Stimulated activated CD4-positive, alpha-beta T cell treated with anti-CD3 and anti-CD28 coated beads, Interleukin-12 subunit alpha, Interleukin-12 subunit beta, amount 100 ng/mL, for 24 hours (primary cell): ENCODE data around the gene HCN4.

Experiments used
- DNase-seq, 2 experiments: peaks; one replicate each; pipeline ENCODE4 v3.0.0-alpha.2; 2020; ENCODE audit warnings: low read depth in 2 of 2

The HCN4 gene

DNA sequence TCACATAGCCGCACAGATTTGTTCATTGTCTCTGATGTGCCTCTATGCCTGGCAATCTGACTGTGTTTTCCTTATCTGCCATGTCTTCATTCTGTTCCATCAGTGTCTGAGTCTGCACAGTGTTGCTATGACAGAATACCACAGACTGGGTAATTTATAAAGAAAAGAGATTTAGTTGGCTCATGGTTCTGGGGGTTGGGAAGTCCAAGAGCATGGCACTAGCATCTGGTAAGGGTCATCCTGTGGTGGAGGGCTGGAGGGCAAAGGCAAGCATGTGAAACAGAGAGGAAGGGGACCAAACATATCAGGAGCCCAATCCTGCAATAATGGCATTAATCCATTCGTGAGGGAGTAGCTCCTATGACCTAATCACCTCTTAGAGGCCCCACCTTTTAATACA lies 11.9 kb upstream of the HCN4 start:
- no peak for DNase-seq

DNA sequence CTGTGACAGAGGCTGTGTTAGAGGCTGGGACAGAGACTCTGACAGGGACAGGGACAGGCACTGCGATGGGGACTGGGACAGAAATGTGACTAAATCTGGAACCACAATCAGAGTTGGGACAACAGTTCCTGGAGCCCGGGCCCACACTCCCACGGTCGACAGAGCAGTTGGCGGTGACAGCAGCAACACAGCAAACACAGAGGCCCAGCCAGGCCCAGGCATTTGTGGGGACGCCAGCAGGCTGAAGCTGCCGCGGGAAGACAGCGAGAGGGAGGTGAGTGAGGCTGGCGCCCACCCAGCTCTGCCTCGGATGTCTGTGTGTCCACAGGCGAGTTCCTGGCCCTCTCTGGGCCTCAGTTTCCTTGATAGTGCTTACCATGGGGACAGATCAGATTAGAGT lies 9.3 kb upstream of the HCN4 start:
- no peak for DNase-seq

DNA sequence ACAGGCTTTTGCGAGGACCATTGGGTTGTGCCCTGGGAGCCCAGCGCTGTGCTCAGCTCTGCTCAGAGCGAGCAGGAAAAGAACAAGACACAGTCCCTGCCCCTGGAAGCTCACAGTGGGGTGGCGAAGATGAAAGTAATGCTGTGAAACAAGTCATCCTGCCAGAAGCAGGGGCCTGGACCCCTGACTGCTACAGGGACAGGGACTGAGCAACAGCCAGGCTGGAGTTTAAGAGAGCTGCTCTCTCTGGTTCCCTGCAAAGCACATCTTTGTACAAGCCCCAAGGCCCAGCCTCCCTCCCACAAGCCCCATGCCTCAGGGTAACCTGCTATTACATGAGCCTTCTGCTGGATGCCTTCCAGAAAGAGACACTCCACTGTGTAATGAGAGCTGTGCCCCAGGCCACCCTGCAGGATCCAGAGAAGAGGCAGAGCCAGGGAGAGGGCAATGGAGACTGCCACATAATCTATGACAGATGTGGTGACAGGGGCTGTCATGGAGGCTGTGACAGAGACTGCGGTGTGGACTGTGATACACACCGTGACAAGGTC lies 7.1 kb upstream of the HCN4 start:
- DNase-seq: no peak

DNA sequence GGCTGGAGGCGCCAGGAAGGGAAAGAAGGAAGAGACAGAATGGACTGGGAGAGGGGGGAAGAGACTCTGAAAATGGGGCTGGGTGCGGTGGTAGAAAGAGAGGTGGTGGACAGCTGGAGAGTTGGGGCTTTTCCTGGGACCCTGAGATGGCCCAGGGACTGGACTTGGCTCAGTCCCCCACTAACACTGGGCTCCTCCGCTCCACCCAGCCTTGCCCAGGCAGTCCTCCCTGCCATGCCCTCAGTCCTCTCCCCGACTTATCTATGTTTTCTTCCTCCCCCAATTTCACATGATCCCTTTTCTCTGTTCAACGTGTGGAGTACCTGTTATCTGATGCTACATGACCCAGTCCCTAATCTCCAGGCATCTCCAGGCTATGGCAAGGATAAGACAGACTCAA lies 6.3 kb upstream of the HCN4 start:
- no peak for DNase-seq

DNA sequence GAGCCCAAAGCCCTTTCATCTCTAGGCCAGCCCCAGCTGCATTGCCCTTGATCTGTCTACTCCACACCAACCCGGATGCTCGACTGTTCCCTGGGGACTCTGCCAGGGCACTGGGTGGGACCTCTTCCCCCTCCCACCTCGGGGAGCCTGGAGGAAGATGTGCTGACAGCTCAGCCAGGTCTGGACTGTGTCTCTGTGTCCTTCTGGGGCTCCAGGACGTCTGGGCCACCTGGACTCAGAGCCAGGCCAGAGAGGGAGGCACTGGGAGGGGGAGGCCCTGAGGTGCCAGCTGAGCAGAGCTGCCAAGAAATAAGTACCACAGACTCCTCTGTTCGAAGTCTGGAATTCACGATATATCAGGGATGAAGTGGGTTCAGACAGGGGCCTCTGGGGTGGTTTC lies 5.8 kb upstream of the HCN4 start:
- DNase-seq: no peak

DNA sequence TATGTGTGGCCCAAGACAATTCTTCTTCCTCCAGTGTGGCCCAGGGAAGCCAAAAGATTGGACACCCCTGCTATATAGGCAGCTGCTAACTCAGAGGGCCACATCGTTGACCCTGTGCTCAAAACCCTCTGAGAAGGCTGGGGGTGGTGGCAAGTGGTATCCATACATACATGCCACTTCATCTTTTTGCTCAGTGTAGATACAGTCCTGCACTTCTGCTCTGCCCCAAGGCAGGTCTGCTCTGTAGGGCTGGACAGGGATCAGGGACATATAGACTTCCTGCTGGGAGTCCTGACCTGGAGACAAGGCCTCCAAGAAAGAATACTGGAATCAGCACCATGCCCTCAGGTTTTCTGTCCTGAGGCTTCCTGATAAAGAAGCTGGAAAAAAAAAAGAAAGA lies 4.5 kb upstream of the HCN4 start:
- DNase-seq: no peak

DNA sequence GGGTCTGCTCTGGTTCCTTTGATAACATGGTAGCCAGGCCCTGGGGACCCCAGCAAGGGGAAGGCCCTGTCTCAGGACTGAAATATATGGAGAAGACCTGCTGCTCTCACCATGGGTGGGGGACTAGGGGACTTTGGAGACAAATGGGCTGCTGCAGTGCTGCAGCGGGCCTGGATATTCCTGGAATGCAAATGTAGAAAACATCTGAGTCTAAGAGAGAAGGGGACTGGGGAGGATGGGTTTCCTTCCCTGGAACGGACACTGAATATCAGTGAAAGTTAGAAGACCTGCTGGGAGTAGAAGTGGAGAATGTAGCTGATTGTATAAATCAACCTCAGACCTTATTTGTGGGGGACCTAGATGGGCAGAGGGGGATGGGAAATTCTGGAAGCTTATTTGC lies 3.1 kb upstream of the HCN4 start:
- no peak for DNase-seq

DNA sequence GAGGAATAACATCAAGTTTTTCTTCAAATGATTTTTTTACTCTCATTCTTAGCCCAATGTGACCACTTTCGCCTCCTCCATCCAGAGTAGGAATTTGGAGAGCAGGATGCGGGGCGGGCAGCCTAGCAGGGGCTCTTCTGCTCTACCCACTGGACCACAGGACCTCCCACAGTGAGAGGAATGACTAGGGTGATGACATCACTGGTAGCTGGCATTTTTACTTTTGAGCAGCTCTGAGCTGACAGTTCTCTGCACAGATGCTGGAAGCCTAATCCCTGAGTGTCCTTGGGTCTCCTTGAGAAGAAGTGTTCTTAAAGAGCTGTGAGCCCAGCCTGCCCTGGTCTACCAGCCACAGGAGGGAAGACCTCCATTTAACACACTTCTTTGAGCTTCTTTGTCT lies 1.4 kb upstream of the HCN4 start:
- DNase-seq: no peak

DNA sequence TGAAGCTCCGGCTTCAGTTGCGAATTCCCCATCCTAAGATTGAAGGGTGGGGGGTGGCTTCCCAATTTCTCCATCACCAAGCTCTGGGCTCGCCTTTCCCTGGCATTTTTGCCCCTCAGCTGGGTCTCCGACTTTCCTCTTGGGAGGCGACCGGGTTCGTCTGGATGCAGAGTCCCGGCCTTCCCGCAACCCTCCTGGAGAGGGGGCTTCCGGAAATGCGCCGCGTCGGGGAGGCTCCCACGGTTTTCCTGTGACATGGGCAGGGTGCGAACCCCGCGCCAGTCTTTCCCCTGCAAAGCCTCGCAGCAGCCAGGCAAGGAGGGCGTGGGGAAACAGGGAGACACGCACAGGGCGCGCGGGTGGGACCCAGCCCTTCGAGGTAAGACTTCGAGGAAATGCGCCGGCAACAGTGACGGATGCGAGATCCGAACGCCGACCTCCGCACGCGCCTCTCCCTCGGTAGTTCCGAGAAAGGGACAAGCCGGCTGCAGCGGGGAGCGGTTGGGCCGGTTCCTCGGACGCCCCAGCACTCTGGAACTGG lies 466 bp upstream of the HCN4 start:
- DNase-seq: no peak

DNA sequence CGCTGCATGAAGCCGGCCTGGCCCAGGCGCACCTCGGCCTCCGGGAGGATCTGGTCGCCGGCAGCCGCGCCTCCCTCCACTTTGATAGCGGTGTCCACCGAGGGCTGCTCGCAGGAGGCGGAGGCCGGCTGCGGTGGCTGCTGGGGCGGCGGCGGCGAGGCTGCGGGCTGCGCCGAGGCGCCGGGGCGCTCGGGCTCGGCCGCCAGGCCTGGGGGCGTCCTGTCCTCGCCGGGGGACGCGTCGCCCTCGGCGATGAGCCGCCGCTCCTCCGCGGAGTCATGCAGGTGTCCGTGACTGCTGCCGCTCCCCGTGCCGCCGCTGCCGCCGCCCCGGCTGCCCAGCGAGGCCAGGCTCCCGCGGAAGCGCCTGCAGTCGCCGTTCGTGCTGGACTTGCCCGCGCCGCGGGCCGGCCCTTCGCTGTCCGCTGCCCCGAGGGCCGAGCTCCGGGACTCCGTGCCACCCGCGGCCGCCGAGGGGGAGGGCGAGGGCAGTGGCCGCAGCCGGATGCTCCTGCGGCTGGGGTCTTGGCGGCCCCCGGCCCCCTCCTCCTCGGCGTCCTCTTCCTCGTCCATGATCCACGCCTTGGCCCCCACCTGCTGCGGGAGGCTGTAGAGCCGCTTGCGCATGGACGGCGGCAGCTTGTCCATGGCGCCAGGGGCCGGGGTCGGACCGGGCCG lies 996 bp downstream of the HCN4 start:
- no peak for DNase-seq

DNA sequence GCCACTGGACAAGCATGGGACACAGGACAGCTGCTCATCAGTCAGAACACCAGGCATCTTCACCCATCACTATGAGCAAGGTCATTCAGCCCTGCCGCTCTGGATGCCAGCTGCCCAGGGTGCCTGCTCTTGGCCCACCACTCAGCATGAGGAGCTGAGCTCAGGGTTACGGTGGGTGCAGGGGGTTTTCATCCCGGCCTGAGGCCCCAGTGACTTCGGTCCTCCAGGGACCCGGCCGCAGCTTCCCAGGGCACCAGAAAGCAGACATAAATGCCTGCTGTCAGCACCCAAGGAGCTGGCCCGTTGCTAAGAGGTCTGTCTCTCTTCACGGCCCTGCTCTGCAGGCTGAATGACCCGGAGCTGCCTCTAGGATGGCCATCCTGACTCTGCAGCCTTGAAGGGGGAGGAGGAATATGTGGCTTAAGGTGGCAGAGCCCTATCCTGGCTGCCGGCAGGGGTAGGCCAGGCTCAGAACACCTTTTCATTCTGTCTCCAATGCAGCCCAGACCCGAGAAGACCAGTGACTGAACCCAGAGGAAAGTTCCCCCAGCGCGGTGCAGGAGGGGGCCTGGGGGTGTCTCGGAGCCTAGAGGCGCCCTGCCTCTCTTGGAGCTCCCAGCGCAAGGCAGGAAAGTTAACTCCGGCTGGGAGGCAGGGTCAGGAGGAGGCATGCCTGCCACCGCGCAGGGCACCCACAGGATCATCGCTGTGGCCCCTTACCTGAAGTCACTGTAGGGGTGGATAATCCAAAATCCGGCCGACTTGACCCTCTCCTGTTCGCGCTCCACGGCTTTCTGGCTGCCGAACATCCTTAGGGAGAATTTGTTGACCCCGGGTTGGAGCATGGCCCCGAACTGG lies 1.8 kb downstream of the HCN4 start:
- DNase-seq: no peak

DNA sequence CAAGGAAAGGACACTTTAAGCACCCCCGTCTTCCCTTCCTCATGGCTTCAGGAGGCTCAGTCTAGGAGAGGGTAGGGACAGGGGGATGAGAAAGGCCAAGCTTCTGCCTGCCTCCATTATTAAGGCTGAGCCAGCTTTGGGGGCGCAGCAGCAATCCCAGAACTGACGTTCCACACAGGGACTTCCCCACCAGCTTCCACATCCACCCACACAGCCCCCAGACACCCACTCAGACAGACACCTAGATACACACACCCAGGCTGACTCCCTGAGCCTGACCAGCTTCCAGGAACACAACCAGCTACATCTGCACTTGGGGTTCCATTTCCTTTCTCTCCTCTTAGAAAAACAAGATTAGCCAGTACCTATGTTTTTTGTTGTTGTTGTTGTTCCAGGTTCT lies 4.7 kb downstream of the HCN4 start:
- DNase-seq: no peak

DNA sequence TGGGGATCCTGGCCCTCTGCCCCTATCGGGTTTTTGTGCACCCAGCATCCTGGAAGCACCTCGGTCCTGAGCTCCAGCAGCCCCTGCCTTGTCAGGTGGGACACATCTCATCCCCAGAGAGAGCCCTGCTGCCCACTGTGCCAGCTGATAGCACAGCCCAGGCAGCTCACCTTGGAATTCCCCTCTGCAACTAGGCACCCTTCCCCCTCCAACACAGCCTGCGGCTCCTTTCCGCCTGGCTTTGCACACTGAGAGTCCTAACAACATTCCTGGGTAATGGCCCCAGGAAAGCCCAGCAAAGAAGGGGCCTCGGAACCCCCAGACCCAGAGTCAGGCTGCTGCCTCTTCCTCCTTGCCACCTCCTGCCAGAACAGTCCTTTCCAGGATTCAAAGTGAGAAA lies 5.9 kb downstream of the HCN4 start:
- DNase-seq: no peak

DNA sequence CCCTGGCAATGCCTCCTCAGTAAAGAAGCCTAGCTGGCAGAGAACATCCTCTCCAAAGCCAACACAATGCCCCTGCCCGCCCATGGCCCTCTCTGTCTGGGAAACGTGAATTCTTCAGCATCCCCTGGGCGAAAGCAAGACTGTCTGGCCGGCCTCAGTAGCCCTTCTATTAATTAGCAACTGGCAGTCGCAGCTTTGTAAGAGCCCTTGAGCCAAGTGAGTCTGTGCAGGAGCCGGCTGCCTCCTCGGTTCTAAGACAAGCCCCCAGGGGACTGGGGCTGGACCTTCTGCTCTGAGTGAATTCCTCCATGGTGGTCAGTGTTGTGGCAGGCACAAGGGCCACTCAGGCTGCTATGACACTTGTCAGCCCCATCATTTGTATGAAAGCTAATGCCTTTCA lies 7.4 kb downstream of the HCN4 start:
- no peak for DNase-seq

DNA sequence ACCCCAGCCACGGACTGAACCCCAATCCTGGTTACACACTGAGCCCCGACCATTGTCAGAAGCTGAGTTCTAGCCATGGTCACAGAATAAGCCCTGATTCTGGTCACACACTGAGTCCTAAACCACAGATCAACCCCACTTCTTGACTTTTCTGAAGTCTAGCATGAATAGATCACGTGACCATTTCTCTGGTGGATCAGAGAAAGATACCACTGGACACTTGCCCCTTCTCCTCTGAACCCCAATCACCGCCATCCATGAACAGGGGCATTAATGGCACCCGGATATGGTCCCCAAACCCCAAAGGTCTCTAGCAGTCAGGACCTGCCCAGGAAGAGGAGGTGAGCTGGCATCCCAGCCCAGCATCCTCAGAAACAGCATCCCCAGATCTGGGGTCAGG lies 9.1 kb downstream of the HCN4 start:
- DNase-seq: no peak

DNA sequence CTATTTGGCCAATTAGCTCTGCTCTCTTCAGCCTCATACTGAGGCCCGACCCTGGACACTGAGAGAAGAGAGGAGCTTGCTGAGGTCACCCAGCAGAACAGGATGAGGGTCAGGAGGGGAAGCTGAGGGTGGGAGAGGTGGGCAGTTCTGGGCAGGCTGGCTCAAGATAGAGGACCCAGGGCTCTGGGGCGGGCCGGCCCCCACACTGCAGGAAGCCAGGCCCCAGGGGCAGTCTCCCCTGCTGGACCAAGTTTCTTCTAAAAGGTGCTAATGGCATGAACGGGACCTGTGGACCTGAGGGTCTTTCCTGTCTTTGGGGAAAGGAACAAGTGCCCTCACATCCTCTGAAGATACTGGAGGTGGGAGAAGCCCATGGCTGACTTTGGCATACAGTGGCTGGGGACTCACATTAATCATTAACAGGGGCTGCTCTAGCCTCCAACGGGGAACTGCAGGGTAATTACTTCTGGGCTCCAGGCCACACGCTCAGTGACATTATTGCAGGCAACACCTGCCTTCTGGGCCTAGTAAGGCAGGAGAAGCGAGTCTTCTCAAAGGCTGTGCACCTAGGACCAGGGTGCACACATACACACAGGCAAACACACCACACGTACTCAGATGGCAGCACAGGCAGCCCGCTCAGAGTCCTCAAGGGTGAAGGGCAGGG lies 10.6 kb downstream of the HCN4 start:
- DNase-seq: no peak

DNA sequence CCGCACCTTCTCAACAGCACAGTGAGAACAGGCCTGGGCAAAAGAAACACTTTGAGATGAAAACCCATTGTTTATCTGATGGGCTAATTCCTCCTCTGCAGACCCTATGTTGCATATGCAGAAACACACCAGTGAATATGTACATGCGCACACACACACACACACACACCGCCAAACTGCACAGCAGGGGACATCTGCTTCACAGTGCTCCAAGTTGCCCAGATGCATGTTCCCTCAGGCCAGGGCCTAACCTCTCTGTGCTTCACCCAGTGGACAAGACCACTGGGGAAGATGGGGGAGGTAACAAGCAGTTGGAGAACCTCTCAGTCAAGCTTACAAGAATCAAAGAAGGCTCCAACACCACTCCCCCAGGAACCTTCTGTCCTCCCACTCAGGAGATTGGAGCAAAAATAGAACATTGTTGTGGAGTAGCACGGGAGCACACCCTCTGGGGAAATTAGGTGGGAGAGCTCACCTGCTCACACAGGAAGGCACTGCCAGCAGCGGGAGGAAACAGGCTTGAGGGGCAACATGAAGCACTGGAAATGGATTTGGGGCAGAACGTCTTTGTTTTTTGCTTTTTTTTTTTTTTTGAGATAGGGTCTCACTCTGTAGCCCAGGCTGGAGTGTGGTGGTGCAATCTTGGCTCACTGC lies 13.0 kb downstream of the HCN4 start:
- DNase-seq: no peak

DNA sequence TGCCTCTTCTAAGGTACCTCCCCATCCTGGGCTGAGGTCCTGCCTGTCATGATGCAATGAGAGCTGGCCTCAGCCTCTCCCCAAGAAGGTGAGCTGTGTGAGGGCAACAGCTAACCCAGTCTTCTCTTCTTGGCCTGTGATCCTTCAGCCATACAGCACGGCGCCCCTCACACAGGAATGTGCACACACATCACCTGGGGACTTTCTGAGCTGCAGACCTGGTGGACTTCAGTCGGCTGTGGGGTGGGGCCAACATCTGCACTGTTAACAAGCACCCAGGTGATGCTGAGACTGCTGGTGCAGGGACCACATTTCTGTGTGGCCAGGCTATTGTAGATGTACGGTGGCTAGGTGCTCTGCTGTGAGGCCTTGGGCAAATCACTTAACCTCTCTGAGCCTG lies 14.5 kb downstream of the HCN4 start:
- DNase-seq: no peak

DNA sequence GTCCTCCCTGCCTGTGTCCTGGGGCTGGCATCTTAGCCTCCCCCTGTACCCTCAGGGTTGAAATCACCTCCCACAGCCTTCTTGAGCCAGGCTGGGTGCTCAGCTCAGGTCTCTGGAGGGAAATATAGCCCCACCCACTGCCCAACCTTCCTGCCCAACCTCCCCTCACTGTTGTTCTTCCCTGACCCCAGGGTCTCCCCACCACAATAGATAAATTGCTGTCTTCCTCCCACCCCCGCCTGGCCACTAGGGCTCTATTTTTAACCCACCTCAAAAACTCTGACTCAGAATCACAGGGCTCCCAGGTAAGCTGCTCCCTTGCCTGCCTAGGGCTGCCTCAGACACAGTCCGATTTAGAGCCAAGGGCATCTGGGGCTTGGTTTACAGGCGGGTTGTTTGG lies 15.0 kb downstream of the HCN4 start:
- DNase-seq: no peak

DNA sequence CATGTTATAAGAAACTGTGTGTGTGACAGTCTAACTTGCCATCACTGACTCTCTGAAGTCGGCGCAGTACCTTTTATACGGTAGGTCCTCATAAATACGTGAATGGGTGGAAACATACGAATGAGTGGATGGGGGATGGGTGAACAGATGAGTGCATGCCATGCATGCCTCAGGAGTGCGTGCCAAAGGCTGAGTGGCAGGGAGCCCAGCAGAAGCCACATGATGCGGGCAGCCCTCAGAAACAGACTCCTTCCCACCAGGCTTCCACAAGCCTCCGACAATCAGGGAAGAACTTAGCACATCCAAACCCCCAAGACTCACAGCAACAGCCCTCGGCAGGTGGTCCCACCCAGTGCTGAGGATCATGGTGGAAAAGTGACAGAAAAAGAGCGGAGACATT lies 16.7 kb downstream of the HCN4 start:
- DNase-seq: no peak

DNA sequence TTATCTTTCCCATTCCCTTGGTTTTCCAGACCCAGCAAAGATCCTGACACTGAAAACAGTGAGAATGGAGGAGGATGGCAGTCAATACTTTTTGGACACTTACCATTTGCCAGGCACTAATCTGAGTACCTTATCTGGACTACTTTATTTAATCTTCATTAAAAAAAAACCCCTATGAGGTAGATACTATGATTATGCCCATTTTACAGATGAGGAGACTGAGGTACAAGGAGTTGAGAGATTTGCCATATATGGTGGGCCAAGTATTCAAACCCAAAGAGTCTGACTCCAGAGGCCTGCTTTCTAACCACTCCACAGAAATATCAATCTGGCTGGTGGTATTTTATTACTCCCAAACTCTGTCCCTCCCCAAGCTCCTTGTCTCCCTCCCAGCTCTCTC lies 19.6 kb downstream of the HCN4 start:
- no peak for DNase-seq

DNA sequence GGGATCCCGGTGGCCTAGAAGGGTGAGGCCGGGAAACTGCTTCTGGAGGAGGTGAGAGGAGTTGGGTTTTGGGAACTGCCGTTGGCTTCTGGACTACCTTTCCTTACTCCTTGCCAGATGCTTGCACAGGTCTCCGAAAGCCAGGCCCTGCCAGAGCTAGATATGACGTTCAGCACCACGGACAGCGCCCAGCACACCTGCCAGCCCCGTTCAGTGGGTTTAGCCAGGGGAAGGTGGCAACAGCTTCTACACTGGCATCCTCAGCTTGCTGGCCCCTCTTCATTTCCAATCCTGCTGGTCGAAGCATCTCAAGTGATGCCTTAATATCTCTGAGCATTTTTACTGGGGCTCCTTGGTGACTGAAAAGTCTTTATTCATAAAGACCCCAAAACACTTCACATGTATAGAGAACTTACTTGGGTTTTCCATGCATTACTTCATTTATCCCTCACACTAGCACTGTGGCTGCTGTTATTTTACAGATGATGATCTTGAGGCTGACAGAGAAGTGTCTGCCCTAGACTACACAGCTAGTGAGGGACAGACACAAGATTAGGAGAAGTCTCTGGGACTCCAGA lies 21.9 kb downstream of the HCN4 start:
- DNase-seq: peak; percentile 6 to 43
